Measurements from ENCODE around the gene TNFAIP8L3.

Gene TNFAIP8L3

DNA sequence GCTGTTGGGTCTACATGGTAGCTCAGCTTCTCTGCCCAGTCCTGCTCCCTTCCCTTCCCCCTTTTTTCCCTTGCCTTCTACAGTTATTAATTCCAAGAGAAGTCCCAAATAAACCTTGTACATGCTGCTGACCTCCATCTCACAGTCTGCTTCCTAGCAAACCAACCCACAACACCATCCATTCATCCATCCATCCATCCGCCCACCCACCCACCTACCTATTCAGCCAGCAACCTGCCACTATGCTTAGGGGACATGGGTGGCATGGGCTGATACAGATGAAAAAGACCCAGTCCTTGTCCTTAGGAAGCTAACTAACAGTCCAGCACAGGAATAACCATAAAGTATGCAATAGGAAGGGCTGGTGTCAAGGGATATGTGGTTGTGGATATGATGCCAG, 5.7 kb downstream of the TNFAIP8L3 start:
- no peak for DNase-seq

DNA sequence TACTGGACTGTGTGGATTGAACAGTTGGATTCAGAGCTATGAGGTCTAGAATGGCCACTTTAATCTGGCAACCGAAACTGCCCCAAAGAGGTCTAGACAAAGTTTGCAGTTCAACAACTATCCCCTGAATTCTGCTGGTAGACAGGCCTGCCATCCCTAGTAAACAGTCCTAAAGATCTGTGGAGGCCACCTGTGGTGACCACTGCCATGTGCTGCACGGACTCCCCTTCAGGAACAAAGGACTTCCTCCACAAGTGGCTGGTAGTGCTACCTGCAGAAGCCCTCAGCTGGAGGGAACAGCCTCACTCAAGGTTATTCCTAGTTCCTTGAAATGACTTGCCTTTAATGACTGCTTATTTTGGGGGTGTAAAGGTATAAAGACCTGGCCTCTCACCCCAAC, 6.1 kb downstream of the TNFAIP8L3 start:
- no peak for DNase-seq

DNA sequence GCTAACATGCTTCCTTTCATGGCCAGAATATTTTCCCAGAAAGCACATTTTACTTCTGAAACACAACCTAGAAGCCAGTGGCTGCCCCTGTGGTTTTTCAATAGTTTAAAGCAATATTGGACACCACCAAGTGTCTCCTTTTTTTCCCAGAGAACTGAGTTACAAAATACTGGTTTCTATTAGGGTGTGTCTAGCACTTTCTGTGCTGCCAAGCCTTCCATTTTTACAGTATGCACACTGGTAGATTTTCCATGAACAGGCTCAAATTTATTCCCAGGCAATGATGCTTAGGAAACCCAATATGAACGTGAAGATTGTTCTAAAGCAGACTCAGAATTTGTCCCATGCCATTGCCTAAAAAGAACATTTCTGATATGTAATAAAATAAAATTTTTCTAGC, 7.2 kb downstream of the TNFAIP8L3 start:
- DNase-seq = no peak

GRCh38 chr15:51086409-51086808, 8.3 kb downstream of the TNFAIP8L3 start:
- DNase-seq = no peak

DNA sequence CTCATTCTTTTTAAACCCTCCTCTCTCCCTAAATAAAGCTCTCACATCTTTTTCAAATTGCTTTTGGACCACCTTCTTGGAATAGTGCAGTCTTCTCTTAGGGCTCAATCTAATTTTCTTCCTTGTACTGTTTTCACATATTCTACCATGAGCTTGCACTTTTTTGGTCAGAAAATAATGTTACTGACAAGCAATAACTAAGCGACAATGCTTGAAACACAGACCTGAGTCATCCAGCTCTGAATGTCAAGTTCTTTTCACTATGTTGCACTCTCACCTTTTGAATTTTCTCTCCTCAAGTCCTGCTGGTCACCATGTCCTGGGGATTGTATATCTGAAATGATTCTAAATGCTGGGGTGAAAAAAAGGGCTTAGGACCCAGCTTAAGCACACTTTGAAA, 8.9 kb downstream of the TNFAIP8L3 start:
- no peak for DNase-seq

GRCh38 chr15:51083641-51084166, 11.0 kb downstream of the TNFAIP8L3 start:
- DNase-seq = no peak

GRCh38 chr15:51082246-51082645, 12.5 kb downstream of the TNFAIP8L3 start:
- DNase-seq = no peak

- no peak for DNase-seq
Observed at GRCh38 chr15:51080286-51080685, 14.4 kb downstream of the TNFAIP8L3 start.

DNA sequence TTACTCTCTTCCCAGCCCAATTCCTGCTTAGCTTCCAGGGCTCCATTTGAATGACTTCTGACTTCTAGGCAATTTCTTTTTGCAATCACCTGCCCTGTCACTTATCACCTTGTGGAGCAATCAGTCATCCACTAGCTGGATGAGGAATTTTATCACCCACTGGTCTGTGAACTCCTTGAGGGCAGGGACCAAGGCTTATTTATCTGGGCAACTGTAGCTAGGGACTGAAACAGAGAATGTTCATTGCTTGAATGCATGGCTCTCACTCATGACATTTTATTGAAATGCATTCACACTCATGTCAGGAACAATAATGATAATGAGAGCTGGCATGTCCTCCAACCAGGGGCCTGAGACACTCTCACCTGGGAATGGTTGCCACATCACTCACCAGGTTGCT, 15.5 kb downstream of the TNFAIP8L3 start:
- no peak for DNase-seq

DNA sequence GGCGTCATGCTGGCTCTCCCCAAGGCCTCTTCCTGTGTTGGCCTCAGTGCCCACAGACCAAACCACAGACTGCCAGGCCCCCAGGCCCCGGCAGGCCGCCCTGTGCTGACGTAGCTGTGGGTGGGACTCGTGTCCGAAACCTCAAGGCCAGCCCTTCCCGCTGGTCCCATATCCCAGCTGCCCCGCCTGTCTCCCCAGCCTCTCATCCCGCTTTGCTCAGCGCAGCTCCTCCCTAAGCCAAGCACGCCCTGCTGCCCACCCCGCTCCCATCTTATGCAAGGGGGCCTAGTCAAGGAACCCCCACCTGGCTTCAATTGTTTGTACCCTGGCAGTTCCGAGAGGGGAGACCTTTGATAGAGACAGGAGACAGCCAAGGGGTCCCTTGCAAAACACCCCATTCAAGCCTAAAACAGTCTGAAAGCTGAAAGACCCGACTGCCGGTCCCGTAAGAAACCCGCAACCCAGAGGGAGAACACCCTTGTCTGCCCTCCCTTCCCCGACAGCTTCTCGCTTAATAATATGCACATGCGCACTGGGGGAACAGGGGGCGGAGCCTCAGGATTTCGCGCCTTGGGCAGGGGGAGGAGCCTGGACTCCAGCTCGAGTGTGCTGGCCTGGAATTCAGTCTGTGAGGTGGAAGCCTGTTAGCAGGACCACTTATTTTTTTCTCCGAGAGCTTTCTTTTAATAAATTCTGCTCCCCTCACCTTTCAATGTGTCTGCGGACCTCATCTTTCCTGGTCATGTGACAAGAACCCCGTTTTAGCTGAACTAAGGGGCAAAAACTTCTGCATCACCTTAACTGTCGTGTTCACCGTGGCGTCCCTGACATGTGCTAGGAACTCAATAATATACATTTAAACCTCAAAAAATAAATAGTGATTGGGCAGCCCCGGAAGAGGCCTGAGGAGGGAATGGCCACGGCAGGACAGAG, 17.2 kb downstream of the TNFAIP8L3 start:
- DNase-seq = peak; percentile 2 to 54 (median 33)

- no peak for DNase-seq
Observed at GRCh38 chr15:51076524-51077220, 18.0 kb downstream of the TNFAIP8L3 start.

DNA sequence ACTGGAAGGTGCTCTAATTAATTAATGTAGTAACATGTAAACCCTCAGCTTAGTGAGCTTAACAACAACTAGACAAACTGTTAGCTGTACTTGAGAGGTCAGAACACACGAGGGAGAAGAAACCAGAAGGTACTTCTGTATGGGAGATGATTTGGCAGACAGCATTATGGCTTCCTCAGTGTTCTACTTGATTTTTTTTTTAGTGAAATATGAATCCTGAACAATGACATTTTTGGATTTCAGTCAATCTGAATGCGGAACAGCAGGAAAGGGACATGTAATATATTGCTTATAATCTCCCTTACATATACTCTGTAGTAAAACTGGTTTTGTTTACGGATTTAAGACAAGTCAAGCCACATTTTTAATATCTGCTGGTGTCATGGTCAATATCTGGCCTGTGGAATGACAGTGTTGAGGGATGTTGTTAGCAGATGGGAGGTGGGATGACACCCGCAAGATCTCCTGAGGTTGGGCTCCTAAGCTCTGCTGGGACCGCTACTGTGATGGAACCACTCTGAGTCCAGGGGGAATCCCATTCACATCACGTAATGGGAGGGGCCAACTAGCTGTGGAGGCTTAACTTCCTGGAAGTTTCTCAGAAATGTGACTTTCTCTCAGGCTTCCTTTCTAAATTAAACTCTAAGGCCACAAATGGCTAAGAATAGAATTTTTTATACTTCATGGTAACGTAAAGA, 18.7 kb downstream of the TNFAIP8L3 start:
- DNase-seq = no peak

DNA sequence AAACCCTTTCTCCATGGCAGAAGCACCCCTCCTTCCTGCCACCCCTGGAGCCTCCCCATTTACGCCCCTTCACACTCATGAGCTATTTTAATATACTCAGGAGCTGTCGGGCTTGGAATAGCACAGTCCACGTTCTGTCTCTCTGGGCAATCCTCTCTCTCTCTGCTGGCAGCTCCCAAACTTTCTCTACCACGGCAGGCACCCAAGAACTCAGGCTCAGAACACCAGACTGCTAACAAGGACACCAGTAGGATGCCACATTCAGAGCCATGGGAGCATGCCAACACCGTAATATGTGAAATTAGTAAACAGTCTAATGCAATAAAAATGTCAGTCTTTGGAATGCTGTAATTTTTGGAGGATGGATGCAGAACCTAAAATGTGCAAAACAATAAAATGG, 19.3 kb downstream of the TNFAIP8L3 start:
- no peak for DNase-seq

DNA sequence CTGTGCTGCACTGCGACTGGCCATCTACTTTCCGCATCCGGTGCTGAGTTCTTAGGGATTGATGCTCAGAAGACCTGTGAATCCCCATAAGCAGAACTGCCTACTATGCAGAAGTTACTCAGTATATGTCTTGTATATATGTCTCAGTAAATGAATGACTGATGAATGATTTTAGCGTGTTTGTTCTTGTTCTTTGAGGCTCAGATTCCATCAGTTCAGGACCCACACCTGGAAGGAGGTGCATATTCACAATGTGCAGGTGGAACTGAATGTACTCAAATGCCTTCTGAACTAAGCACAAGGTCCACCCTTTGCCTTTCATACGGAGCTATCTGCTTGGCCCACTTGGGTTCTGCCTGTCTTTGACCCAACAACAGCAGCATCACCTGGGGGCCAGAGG, 19.8 kb downstream of the TNFAIP8L3 start:
- no peak for DNase-seq

DNA sequence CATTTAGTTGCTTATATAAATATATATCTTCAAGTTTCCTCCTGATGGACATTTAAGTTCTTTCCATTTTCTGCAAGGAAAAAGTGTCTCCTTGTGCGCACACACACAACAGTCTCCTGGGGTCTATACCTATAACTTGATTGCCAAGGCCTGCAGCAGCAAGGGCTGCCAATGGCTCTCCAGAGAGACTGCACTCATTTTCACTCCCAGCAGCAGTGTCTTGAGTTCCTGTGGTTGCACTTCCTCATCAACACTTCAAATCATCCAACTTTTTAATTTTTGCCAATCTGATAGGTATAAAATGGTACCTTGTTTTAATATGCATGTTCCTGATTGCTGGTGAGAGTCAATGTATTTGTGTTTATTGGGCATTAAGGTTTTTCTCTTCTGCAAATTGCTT, 23.1 kb downstream of the TNFAIP8L3 start:
- DNase-seq = no peak

GRCh38 chr15:51069983-51070382, 24.7 kb downstream of the TNFAIP8L3 start:
- DNase-seq = no peak

GRCh38 chr15:51067510-51067909, 27.2 kb downstream of the TNFAIP8L3 start:
- no peak for DNase-seq

GRCh38 chr15:51065781-51066180, 28.9 kb downstream of the TNFAIP8L3 start:
- no peak for DNase-seq

DNA sequence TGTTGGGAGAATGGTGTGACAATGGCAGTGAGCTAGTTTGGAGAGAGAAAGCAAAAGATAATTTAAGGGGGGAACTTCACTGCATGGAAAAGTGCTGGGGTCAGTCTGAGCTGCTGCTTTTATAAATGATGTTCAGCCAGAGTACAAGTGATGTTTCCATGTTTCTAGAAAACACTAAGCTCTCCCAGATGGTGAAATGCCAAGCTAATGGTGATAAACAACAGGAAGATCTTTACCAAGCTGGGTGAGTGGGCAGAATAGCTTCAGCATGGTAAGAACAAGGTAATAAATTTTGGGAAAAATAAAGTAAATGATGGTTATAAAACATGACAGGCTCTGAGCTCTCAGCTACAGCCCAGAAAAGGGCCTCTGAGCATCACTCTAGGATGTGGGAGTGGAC, 29.4 kb downstream of the TNFAIP8L3 start:
- DNase-seq = no peak

DNA sequence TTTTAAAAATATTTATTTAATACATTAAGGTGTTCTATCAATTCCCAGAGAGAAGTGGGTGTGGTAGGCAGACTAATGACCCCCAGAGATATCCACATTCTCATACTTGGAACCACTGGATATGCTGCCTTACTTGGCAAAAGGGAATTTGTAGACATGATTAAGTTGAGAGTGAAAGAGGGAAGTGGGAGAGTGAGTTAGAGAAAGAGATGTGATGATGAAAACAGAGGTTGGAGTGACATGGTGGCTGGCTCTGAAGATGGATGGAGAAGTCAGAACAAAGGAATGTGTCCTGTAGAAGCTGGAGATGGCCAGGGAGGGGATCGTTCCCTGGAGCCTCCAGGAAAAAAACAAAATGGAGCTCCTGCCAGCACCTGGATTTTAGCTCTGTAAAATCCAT, 32.0 kb downstream of the TNFAIP8L3 start:
- DNase-seq = no peak

DNA sequence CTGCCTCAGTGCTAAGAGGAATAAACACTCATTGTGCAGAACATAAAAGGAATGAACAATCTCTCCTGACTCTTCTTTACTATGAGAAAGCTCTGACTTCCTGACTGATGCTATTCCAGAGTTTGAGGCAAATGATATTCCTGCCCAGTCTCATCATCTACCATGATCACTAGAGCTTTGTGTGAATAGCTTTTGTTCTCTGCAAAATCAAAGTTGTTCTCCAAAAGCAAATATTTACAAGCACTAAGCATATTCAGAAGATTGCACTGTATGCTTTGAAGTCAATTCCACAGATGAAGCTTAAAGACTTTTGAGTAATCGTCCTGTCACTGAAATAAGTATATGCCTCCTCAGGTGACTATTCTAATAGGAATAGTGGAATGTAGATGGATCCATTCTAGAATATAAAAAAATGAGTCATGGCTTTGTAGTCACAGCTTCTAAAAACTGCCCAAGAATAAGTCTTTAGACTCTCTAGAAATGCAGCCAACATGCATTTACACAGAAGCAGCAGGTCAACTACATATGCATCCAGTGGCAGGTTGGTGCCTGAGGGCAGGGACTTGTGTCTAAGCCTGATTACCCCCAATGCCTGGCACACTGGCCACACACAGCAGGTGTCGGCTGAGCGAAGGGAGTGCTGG, 34.6 kb downstream of the TNFAIP8L3 start:
- no peak for DNase-seq

DNA sequence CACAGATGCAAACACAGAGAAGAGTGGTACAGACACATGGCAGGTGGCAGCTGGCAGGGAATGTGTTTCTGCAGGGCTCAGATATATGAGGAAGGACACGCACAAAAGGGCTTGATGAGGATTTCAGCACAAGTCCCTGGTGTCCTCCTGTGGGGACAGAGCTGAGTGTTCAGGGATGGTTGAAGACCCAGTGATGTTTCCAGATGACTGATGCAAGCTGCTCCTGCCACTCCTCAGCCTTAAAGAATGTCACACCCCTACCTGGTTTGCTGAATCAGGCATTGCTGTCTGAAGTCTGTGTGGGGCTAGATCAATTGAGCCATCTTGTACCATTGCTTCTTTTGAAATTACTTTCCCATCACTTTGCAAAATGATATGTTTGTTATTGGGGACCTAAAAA, 40.2 kb downstream of the TNFAIP8L3 start:
- no peak for DNase-seq

- no peak for DNase-seq
Observed at GRCh38 chr15:51053571-51053970, 41.1 kb downstream of the TNFAIP8L3 start.

Measured in stimulated activated naive CD4-positive, alpha-beta T cell (primary cell).